ENCODE data around the gene SPPL3.

- TF ChIP-seq NR2F2 (IDR thresholded peaks at IDR 0.05) (peak; percentile 46), JUND (IDR thresholded peaks at IDR 0.05) (peak; percentile 30 to 35), YY1 (IDR thresholded peaks at IDR 0.05) (no peak), FOXA1 (IDR thresholded peaks at IDR 0.05) (no peak), REST (IDR thresholded peaks at IDR 0.05) (no peak), GABPA (IDR thresholded peaks at IDR 0.05 in 1 of 2, conservative IDR thresholded peaks at IDR 0.05 in 1 of 2) (peak in 1 of 2 donors; percentile 12), RAD21 (IDR thresholded peaks at IDR 0.05) (no peak), SP1 (IDR thresholded peaks at IDR 0.05) (no peak), EGR1 (IDR thresholded peaks at IDR 0.05; ENCODE audit: low read depth in 2 of 2) (no peak)
- TF ChIP-seq, protein P1, sequence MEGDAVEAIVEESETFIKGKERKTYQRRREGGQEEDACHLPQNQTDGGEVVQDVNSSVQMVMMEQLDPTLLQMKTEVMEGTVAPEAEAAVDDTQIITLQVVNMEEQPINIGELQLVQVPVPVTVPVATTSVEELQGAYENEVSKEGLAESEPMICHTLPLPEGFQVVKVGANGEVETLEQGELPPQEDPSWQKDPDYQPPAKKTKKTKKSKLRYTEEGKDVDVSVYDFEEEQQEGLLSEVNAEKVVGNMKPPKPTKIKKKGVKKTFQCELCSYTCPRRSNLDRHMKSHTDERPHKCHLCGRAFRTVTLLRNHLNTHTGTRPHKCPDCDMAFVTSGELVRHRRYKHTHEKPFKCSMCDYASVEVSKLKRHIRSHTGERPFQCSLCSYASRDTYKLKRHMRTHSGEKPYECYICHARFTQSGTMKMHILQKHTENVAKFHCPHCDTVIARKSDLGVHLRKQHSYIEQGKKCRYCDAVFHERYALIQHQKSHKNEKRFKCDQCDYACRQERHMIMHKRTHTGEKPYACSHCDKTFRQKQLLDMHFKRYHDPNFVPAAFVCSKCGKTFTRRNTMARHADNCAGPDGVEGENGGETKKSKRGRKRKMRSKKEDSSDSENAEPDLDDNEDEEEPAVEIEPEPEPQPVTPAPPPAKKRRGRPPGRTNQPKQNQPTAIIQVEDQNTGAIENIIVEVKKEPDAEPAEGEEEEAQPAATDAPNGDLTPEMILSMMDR (IDR thresholded peaks at IDR 0.05; ENCODE audit: low read depth, low read length, missing input control), result no peak
- TF ChIP-seq, protein P2, sequence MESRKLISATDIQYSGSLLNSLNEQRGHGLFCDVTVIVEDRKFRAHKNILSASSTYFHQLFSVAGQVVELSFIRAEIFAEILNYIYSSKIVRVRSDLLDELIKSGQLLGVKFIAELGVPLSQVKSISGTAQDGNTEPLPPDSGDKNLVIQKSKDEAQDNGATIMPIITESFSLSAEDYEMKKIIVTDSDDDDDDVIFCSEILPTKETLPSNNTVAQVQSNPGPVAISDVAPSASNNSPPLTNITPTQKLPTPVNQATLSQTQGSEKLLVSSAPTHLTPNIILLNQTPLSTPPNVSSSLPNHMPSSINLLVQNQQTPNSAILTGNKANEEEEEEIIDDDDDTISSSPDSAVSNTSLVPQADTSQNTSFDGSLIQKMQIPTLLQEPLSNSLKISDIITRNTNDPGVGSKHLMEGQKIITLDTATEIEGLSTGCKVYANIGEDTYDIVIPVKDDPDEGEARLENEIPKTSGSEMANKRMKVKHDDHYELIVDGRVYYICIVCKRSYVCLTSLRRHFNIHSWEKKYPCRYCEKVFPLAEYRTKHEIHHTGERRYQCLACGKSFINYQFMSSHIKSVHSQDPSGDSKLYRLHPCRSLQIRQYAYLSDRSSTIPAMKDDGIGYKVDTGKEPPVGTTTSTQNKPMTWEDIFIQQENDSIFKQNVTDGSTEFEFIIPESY (IDR thresholded peaks at IDR 0.05), result no peak
- TF ChIP-seq, protein P3, sequence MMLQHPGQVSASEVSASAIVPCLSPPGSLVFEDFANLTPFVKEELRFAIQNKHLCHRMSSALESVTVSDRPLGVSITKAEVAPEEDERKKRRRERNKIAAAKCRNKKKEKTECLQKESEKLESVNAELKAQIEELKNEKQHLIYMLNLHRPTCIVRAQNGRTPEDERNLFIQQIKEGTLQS (IDR thresholded peaks at IDR 0.05), result no peak
Observed at GRCh38 chr12:120783197-120783596, 121.0 kb downstream of the SPPL3 start.

Measured in liver (tissue), 3 donors.